A549 (cell line): Measurements from ENCODE around the gene OMD. TPM values are rescaled to one million over a fixed set of nuclear protein-coding genes. Genes with fewer than 3 reads are reported as not detected.

Experiments used
- ATAC-seq, 2 experiments: fragments of 200-7000 bp in 1 of 2; fragments of >200 bp in 1 of 2; cut with Nextera tagmentation in 1 of 2; cut with Tn5 transposase in 1 of 2; 3 replicates each; pipeline versions ENCODE4 v1.8.0 to v1.9.1; 2018 to 2020; ENCODE audit warnings: mild to moderate bottlenecking in 1 of 2, moderate library complexity in 1 of 2
- CTCF ChIA-PET: fragments of 300-600 bp; sonication (Branson Sonifier 250); formaldehyde crosslinking; extraction: SDS; loops from one replicate; lab custom pipeline; 2021; ENCODE audit warnings: antibody characterized with exemption, inconsistent platforms; lab: Yijun Ruan, JAX
- POLR2A ChIA-PET: fragments of 350-600 bp; formaldehyde crosslinking; extraction: SDS; loops from one replicate; lab custom pipeline; 2021; ENCODE audit warnings: antibody characterized with exemption, inconsistent platforms; lab: Yijun Ruan, JAX
- DNase-seq, 2 experiments: peaks; one replicate each; pipeline versions ENCODE4 v3.0.0 to v3.0.0-alpha.2; 2011 to 2016; ENCODE audit warnings: low read depth in 1 of 2, low spot score in 1 of 2
- FAIRE-seq: peaks from 2 replicates; lab custom pipeline; 2011; peaks lifted over from hg19 to GRCh38; lab: Jason Lieb, UNC
- H3K27ac ChIP-seq, 2 experiments: fragments of >200 bp; sonication (Bioruptor Twin); formaldehyde crosslinking; 3 replicates each; pipeline ENCODE4 v1.5.1; 2016 to 2017
- H3K4me1 ChIP-seq: fragments of >200 bp; sonication (Bioruptor Twin); formaldehyde crosslinking; 3 replicates; pipeline ENCODE4 v1.6.1; 2016
- H3K4me2 ChIP-seq: fragments of >200 bp; sonication (Bioruptor Twin); formaldehyde crosslinking; 3 replicates; pipeline ENCODE4 v1.6.1; 2016
- H3K4me3 ChIP-seq: fragments of >200 bp; sonication (Bioruptor Twin); formaldehyde crosslinking; 3 replicates; pipeline ENCODE4 v1.5.1; 2016
- H3K9me3 ChIP-seq: fragments of >200 bp; sonication (Bioruptor Twin); formaldehyde crosslinking; 3 replicates; pipeline ENCODE4 v1.6.1; 2016
- ATOH8 ChIP-seq: fragments of 250-450 bp; sonication (Bioruptor Pico); IDR thresholded peaks from 2 replicates; pipeline ENCODE4 v1.5.0; 2020; ENCODE audit warnings: low read depth, mild to moderate bottlenecking, moderate library complexity
- BHLHE40 ChIP-seq: IDR thresholded peaks from 2 replicates; pipeline ENCODE4 v1.6.1; 2012; ENCODE audit warnings: low read depth, low read length, inconsistent platforms
- CBX2 ChIP-seq: fragments of 200-600 bp; sonication (generic); IDR thresholded peaks from 2 replicates; pipeline ENCODE4 v1.6.1; 2016; ENCODE audit warnings: low read depth, mild to moderate bottlenecking, borderline replicate concordance
- CEBPB ChIP-seq, 2 experiments: fragments of >200 bp in 1 of 2; sonication (Bioruptor Twin) in 1 of 2; formaldehyde crosslinking in 1 of 2; IDR thresholded peaks; 2 replicates each; pipeline ENCODE4 v1.6.1; 2012 to 2016
- CHD4 ChIP-seq: fragments of 200-600 bp; sonication (generic); IDR thresholded peaks from 2 replicates; pipeline ENCODE4 v1.6.1; 2016; ENCODE audit warnings: antibody characterized with exemption, mild to moderate bottlenecking, borderline replicate concordance
- E2F6 ChIP-seq: IDR thresholded peaks from 2 replicates; pipeline ENCODE4 v1.6.1; 2012; ENCODE audit warnings: low read depth, borderline replicate concordance
- EHF ChIP-seq: fragments of 250-450 bp; sonication (Bioruptor Pico); IDR thresholded peaks from 2 replicates; pipeline ENCODE4 v1.5.0; 2020; ENCODE audit warnings: mild to moderate bottlenecking
- EHMT2 ChIP-seq: fragments of 200-600 bp; sonication (generic); IDR thresholded peaks from 2 replicates; pipeline ENCODE4 v1.6.1; 2016; ENCODE audit warnings: antibody characterized with exemption, low read depth, mild to moderate bottlenecking, moderate library complexity
- ELK1 ChIP-seq: fragments of 150-350 bp; IDR thresholded peaks from 2 replicates; pipeline ENCODE4 v1.6.1; 2014; ENCODE audit warnings: low read depth, mild to moderate bottlenecking, low read length
- FOSB ChIP-seq: fragments of 250-450 bp; sonication (Bioruptor Pico); IDR thresholded peaks from 2 replicates; pipeline ENCODE4 v1.5.0; 2020; ENCODE audit warnings: mild to moderate bottlenecking, moderate library complexity
- GATA3 ChIP-seq: IDR thresholded peaks from 2 replicates; pipeline ENCODE4 v1.6.1; 2012; ENCODE audit warnings: borderline replicate concordance
- HEYL ChIP-seq: fragments of 250-450 bp; sonication (Bioruptor Pico); IDR thresholded peaks from 2 replicates; pipeline ENCODE4 v1.8.0; 2021; ENCODE audit warnings: mild to moderate bottlenecking, moderate library complexity
- HMGXB4 ChIP-seq: fragments of 250-450 bp; sonication (Bioruptor Pico); IDR thresholded peaks from 2 replicates; pipeline ENCODE4 v1.5.0; 2021; ENCODE audit warnings: mild to moderate bottlenecking, moderate library complexity, borderline replicate concordance
- HOXB5 ChIP-seq: fragments of 250-450 bp; sonication (Bioruptor Pico); IDR thresholded peaks from 2 replicates; pipeline ENCODE4 v1.5.0; 2020; ENCODE audit warnings: mild to moderate bottlenecking, moderate library complexity
- KDM5A ChIP-seq: fragments of 200-600 bp; sonication (generic); IDR thresholded peaks from 2 replicates; pipeline ENCODE4 v1.6.1; 2016; ENCODE audit warnings: antibody characterized with exemption, mild to moderate bottlenecking
- MAZ ChIP-seq: fragments of 150-350 bp; IDR thresholded peaks from 2 replicates; pipeline ENCODE4 v1.6.1; 2014; ENCODE audit warnings: antibody characterized with exemption, low read depth, low read length, borderline replicate concordance
- NR3C1 ChIP-seq: fragments of >200 bp; sonication (Bioruptor Twin); formaldehyde crosslinking; IDR thresholded peaks from 3 replicates; pipeline ENCODE4 v1.6.1; 2017
- POLR2A ChIP-seq: IDR thresholded peaks from 2 replicates; pipeline ENCODE4 v1.6.1; 2012; ENCODE audit warnings: mild to moderate bottlenecking, low read length
- RARB ChIP-seq: fragments of 250-450 bp; sonication (Bioruptor Pico); IDR thresholded peaks from 2 replicates; pipeline ENCODE4 v1.8.0; 2021; ENCODE audit warnings: mild to moderate bottlenecking, moderate library complexity
- RCOR1 ChIP-seq: fragments of 150-350 bp; IDR thresholded peaks from 2 replicates; pipeline ENCODE4 v1.6.1; 2014; ENCODE audit warnings: antibody characterized with exemption, low read length, low read depth
- RNF2 ChIP-seq: fragments of 200-600 bp; sonication (generic); IDR thresholded peaks from 2 replicates; pipeline ENCODE4 v1.6.1; 2016; ENCODE audit warnings: low read depth, mild to moderate bottlenecking, antibody characterized with exemption, moderate library complexity, borderline replicate concordance
- SMC3 ChIP-seq: fragments of >200 bp; sonication (Bioruptor Twin); formaldehyde crosslinking; IDR thresholded peaks from 3 replicates; pipeline ENCODE4 v1.6.1; 2018; ENCODE audit warnings: inconsistent platforms
- TFCP2L1 ChIP-seq: fragments of 250-450 bp; sonication (Bioruptor Pico); IDR thresholded peaks from 2 replicates; pipeline ENCODE4 v1.5.0; 2021; ENCODE audit warnings: mild to moderate bottlenecking
- TP53 ChIP-seq: fragments of 250-450 bp; sonication (Bioruptor Pico); IDR thresholded peaks from 2 replicates; pipeline ENCODE4 v1.5.0; 2021; ENCODE audit warnings: mild to moderate bottlenecking, moderate library complexity
- ZFP36 ChIP-seq: fragments of 450-650 bp; IDR thresholded peaks from 2 replicates; pipeline ENCODE4 v1.6.1; 2014; ENCODE audit warnings: borderline replicate concordance; ENCODE audit not compliant: partially characterized antibody
- ZSCAN20 ChIP-seq: fragments of 250-450 bp; sonication (Bioruptor Pico); IDR thresholded peaks from 2 replicates; pipeline ENCODE4 v1.8.0; 2022; ENCODE audit warnings: mild to moderate bottlenecking, moderate library complexity
- WGBS: methylation state at CpG from one replicate; pipeline ENCODE4 v1.1.6; 2017; ENCODE audit errors: missing lambda C conversion rate; 5-methylcytosine and 5-hydroxymethylcytosine counted together
- polyA plus RNA-seq, 4 experiments: library from polyadenylated mRNA; depleted of rRNA in 3 of 4; stranded (reverse); fragments of >200 nt; fragmentation: RNase III in 1 of 4; extraction: RNeasy Plus Mini Kit Qiagen cat#74134 plus additional on column Dnase treatment in 1 of 4; gene quantifications; 2 replicates in 3 of 4; 3 replicates in 1 of 4; pipeline ENCODE4 v1.2.3, GENCODE V29; 2011 to 2017

The OMD gene
- polyA plus RNA-seq, 2 of the 4 experiments (the other 2 are of a cell fraction), result not detected

- Histone ChIP-seq H3K4me2 (no peak overlapping the region), H3K27ac (no peak overlapping the region), H3K4me1 (no peaks in the 10 kb centered on the region), H3K4me3 (no peak overlapping the region), H3K9me3 (no peaks in the 10 kb centered on the region)
- ATAC-seq, result no peak
- FAIRE-seq, result no peak
- 69% methylated on average over 2 of the region's 2 CpGs for WGBS
- TF ChIP-seq RCOR1 (no peak), ELK1 (no peak), CBX2 (no peak), FOSB (CRISPR knock-in tag) (no peak), CHD4 (no peak), ZSCAN20 (CRISPR knock-in tag) (no peak), E2F6 (no peak), ATOH8 (no peak), HEYL (no peak), EHMT2 (no peak), GATA3 (no peak), TFCP2L1 (no peak), SMC3 (no peak), BHLHE40 (no peak)
- no peak for DNase-seq
- POLR2A ChIA-PET, result no interaction called here
- CTCF ChIA-PET, result interaction anchor here (0.8 kb wide), 1 partner anchor 255 kb away, joined by 3 read pairs; no protein-coding TSS in a partner anchor
These were observed 46.4 kb downstream of the OMD start for GRCh38 chr9:92377876-92378275.

GRCh38 chr9:92373167-92373566 is 51.1 kb downstream of the OMD start:
- TF ChIP-seq RNF2 (no peak), HOXB5 (no peak), POLR2A (no peak), KDM5A (no peak), RARB (no peak)
- TF ChIP-seq, all 56 proteins: peak for 0
- Histone ChIP-seq H3K27ac (no peak overlapping the region), H3K4me3 (no peak overlapping the region), H3K4me1 (no peaks in the 10 kb centered on the region), H3K4me2 (no peak overlapping the region), H3K9me3 (no peaks in the 10 kb centered on the region)
- ChIA-PET POLR2A (no interaction called here), CTCF (no interaction called here)
- FAIRE-seq (no peak), ATAC-seq (no peak), DNase-seq (no peak)
- WGBS, result 93% methylated on average over 2 of the region's 2 CpGs

- ATAC-seq (no peak; a peak in 1 of 6 replicates), FAIRE-seq (no peak), DNase-seq (no peak)
- CTCF ChIA-PET, result interaction anchor here (0.6 to 1.3 kb wide), 2 partner anchors 266 to 407 kb away, joined by 3 to 4 read pairs; no protein-coding TSS in a partner anchor
- Histone ChIP-seq H3K4me1 (no peaks in the 10 kb centered on the region), H3K4me2 (no peak overlapping the region), H3K9me3 (no peaks in the 10 kb centered on the region)
- 5% methylated on average over 2 of the region's 2 CpGs for WGBS
- TF ChIP-seq MAZ (no peak), NR3C1 (no peak), ELK1 (no peak), EHF (no peak), CEBPB (IDR thresholded peaks at IDR 0.05) (no peak), ZFP36 (no peak), TP53 (no peak), HMGXB4 (CRISPR knock-in tag) (no peak)
- TF ChIP-seq, all 56 proteins: peak for 0
- Histone ChIP-seq H3K27ac (no peak overlapping the region), H3K4me3 (no peak overlapping the region)
- POLR2A ChIA-PET, result no interaction called here
These were observed 55.2 kb downstream of the OMD start for GRCh38 chr9:92369075-92369474.
